B cell (primary cell): ENCODE results near the gene PYGO1. TPM values are rescaled to one million over a fixed set of nuclear protein-coding genes. Genes with fewer than 3 reads are reported as not detected.

Experiments
- ATAC-seq: fragments of 200-7000 bp; cut with Tn5 transposase; one replicate; pipeline ENCODE4 v1.10.0; 2021; ENCODE audit warnings: low read depth, mild to moderate bottlenecking, moderate number of reproducible peaks, moderate library complexity
- CTCF ChIA-PET: fragments of 350-600 bp; sonication (Branson Sonifier 250); formaldehyde crosslinking; loops from one replicate; lab custom pipeline; 2021; ENCODE audit warnings: antibody characterized with exemption, inconsistent platforms; lab: Charles Lee
- POLR2A ChIA-PET: fragments of 350-600 bp; sonication (Branson Sonifier 250); formaldehyde crosslinking; loops from one replicate; lab custom pipeline; 2021; ENCODE audit warnings: antibody characterized with exemption; lab: Charles Lee
- DNase-seq: peaks from one replicate; pipeline ENCODE4 v3.0.0; 2013
- H2AFZ ChIP-seq: 2 replicates; pipeline ENCODE4 v1.6.1; 2012; ENCODE audit warnings: mild to moderate bottlenecking, low read depth, low read length; ENCODE audit not compliant: insufficient read depth, poor library complexity, severe bottlenecking
- H3K27ac ChIP-seq, 2 donors: 1 replicate in 1 of 2; 2 replicates in 1 of 2; pipeline ENCODE4 v1.5.1; 2012 to 2013; ENCODE audit warnings: low read length in 2 of 2, mild to moderate bottlenecking in 2 of 2, moderate library complexity in 1 of 2
- H3K27me3 ChIP-seq, 4 experiments: fragments of 200-600 bp in 1 of 4; sonication (generic) in 1 of 4; replicated peaks in 1 of 4; 1 replicate in 2 of 4; 2 replicates in 2 of 4; pipeline versions ENCODE4 v1.6.1 to v1.7.0; 2013 to 2016; ENCODE audit warnings: low read length in 3 of 4, mild to moderate bottlenecking in 2 of 4, mixed read lengths in 1 of 4, moderate library complexity in 1 of 4; ENCODE audit not compliant: insufficient read depth in 4 of 4, control insufficient read depth in 3 of 4; ENCODE audit errors: control extremely low read depth in 1 of 4
- H3K36me3 ChIP-seq, 2 experiments: replicated peaks in 1 of 2; 1 replicate in 1 of 2; 2 replicates in 1 of 2; pipeline versions ENCODE4 v1.6.1 to v1.7.1; 2013; ENCODE audit warnings: low read length in 1 of 2; ENCODE audit not compliant: insufficient read depth in 2 of 2, control insufficient read depth in 1 of 2; ENCODE audit errors: control extremely low read depth in 1 of 2, extremely low read depth in 1 of 2
- H3K4me1 ChIP-seq, 2 donors: fragments of 200-600 bp in 1 of 2; sonication (generic) in 1 of 2; 1 replicate in 1 of 2; 2 replicates in 1 of 2; pipeline versions ENCODE4 v1.5.1 to v1.6.1; 2013 to 2017; ENCODE audit warnings: low read length in 2 of 2; ENCODE audit not compliant: control insufficient read depth in 2 of 2, insufficient read depth in 2 of 2
- H3K4me2 ChIP-seq: replicated peaks from 2 replicates; pipeline ENCODE3; 2012; ENCODE audit warnings: mild to moderate bottlenecking, low read depth, low read length; ENCODE audit not compliant: poor library complexity, severe bottlenecking
- H3K4me3 ChIP-seq, 5 experiments: fragments of 200-600 bp in 1 of 5; sonication (generic) in 1 of 5; 1 replicate in 3 of 5; 2 replicates in 2 of 5; pipeline versions ENCODE4 v1.5.1 to v1.7.0; 2011 to 2016; ENCODE audit warnings: low read length in 4 of 5, mild to moderate bottlenecking in 4 of 5, low read depth in 2 of 5, control low read depth in 1 of 5, moderate library complexity in 1 of 5; ENCODE audit not compliant: insufficient read depth in 1 of 5; ENCODE audit errors: control extremely low read depth in 1 of 5, extremely low read depth in 1 of 5
- H3K79me2 ChIP-seq: fragments of 200-600 bp; sonication (generic); one replicate; pipeline ENCODE4 v1.6.0; 2016; ENCODE audit warnings: low read length; ENCODE audit not compliant: control insufficient read depth, insufficient read depth
- H3K9ac ChIP-seq: fragments of 200-600 bp; sonication (generic); 2 replicates; pipeline ENCODE4 v1.6.1; 2017; ENCODE audit warnings: mild to moderate bottlenecking, low read length, moderate library complexity
- H3K9me3 ChIP-seq, 3 donors: one replicate each; pipeline versions ENCODE4 v1.6.1 to v1.7.1; 2013; ENCODE audit warnings: low read length in 2 of 3; ENCODE audit not compliant: control insufficient read depth in 2 of 3, insufficient read depth in 1 of 3; ENCODE audit errors: control extremely low read depth in 1 of 3
- H4K20me1 ChIP-seq: 2 replicates; pipeline ENCODE4 v1.6.0; 2012; ENCODE audit warnings: mild to moderate bottlenecking, low read length; ENCODE audit not compliant: insufficient read depth, control insufficient read depth, poor library complexity, severe bottlenecking
- H3K27ac Mint-ChIP-seq: one replicate; pipeline ENCODE4 v1.8.0; 2021; ENCODE audit warnings: mixed read lengths
- H3K27me3 Mint-ChIP-seq: one replicate; pipeline ENCODE4 v1.8.0; 2021; ENCODE audit warnings: mixed read lengths
- H3K4me1 Mint-ChIP-seq: one replicate; pipeline ENCODE4 v1.8.0; 2021; ENCODE audit warnings: mixed read lengths
- H3K4me3 Mint-ChIP-seq: one replicate; pipeline ENCODE4 v1.8.0; 2021; ENCODE audit warnings: mixed read lengths
- H3K9me3 Mint-ChIP-seq: one replicate; pipeline ENCODE4 v1.8.0; 2022; ENCODE audit warnings: mixed read lengths; ENCODE audit not compliant: insufficient read depth
- CTCF ChIP-seq: fragments of 200-600 bp; IDR thresholded peaks from one replicate; pipeline ENCODE4 v1.8.0; 2022; ENCODE audit warnings: antibody characterized with exemption, mild to moderate bottlenecking
- EZH2 ChIP-seq: IDR thresholded peaks from 2 replicates; pipeline ENCODE4 v1.6.1; 2012; ENCODE audit warnings: borderline replicate concordance, low read depth, mild to moderate bottlenecking, moderate library complexity, low read length; ENCODE audit not compliant: insufficient read depth, poor library complexity, severe bottlenecking
- WGBS: methylation state at CpG from one replicate; pipeline ENCODE4 v1.1.5; 2013; ENCODE audit warnings: missing lambda C conversion rate; ENCODE audit not compliant: insufficient coverage; 5-methylcytosine and 5-hydroxymethylcytosine counted together
- intact Hi-C: fragments of 100-400 bp; cut with micrococcal nuclease; formaldehyde crosslinking; loops from one replicate; pipeline ENCODE4 v1.10.0; 2022
- polyA plus RNA-seq: library from polyadenylated mRNA; depleted of rRNA; stranded (reverse); fragments of >200 nt; gene quantifications from 2 replicates; pipeline ENCODE4 v1.2.3, GENCODE V29; 2012
- total RNA-seq, 2 donors: library from RNA; stranded (reverse); fragments of 120-200 nt in 1 of 2; gene quantifications; 1 replicate in 1 of 2; 2 replicates in 1 of 2; pipeline versions ENCODE4 v1.2.3 to v1.2.4, GENCODE V29; 2013 to 2022

Gene PYGO1
- total and polyA plus RNA-seq, 2 donors (not counting 1 experiment from before 2014, with no cell fraction given): 0.02 TPM; not detected in 1

- CTCF ChIA-PET: no interaction called here
- no CpG with 5 or more reads among the region's 3 CpGs for WGBS
Measured at GRCh38 chr15:55586808-55587207, 1.3 kb downstream of the PYGO1 start.

GRCh38 chr15:55576943-55577342, 11.2 kb downstream of the PYGO1 start:
- WGBS: 88% methylated on average over 3 of the region's 6 CpGs
- Histone ChIP-seq H3K27ac (no peak overlapping the region), H3K9me3 (peaks cover 0 to under 1% (median 0%) of the 10 kb centered on the region in 3 donors), H3K4me1 (no peaks in the 10 kb centered on the region), H4K20me1 (no peaks in the 10 kb centered on the region), H2AFZ (no peak overlapping the region), H3K79me2 (no peaks in the 10 kb centered on the region), H3K36me3 (no peaks in the 10 kb centered on the region), H3K4me2 (no peak overlapping the region), H3K4me3 (no peak overlapping the region), H3K9ac (no peak overlapping the region), H3K27me3 (peaks cover 0 to 4% (median 2%) of the 10 kb centered on the region in 4 experiments)
- DNase-seq (no peak), ATAC-seq (no peak)
- Mint-ChIP-seq H3K9me3 (peaks cover 2% of the 10 kb centered on the region), H3K4me1 (no peaks in the 10 kb centered on the region), H3K4me3 (no peak overlapping the region), H3K27me3 (peaks cover 26% of the 10 kb centered on the region), H3K27ac (no peak overlapping the region)
- intact Hi-C loops: no loop called here
- ChIA-PET CTCF (no interaction called here), POLR2A (no interaction called here)
- TF ChIP-seq EZH2 (no peak), CTCF (no peak)

More at GRCh38 chr15:55586808-55587207, 1.3 kb downstream of the PYGO1 start:
- Histone ChIP-seq H3K27me3 (peaks cover 2 to 48% (median 34%) of the 10 kb centered on the region in 4 experiments), H3K36me3 (no peaks in the 10 kb centered on the region), H3K4me2 (no peak overlapping the region), H3K9me3 (peaks cover 0 to 11% (median 4%) of the 10 kb centered on the region in 3 donors), H3K4me3 (no peak overlapping the region), H3K4me1 (peaks cover 9 to 14% of the 10 kb centered on the region in 2 donors), H4K20me1 (no peaks in the 10 kb centered on the region), H3K79me2 (no peaks in the 10 kb centered on the region), H2AFZ (no peak overlapping the region), H3K9ac (no peak overlapping the region), H3K27ac (no peak overlapping the region)
- intact Hi-C loops: no loop called here
- Mint-ChIP-seq H3K27me3 (peaks cover 38% of the 10 kb centered on the region), H3K4me1 (peaks cover 3% of the 10 kb centered on the region), H3K9me3 (no peaks in the 10 kb centered on the region), H3K27ac (no peak overlapping the region), H3K4me3 (no peak overlapping the region)
- ATAC-seq (no peak), DNase-seq (no peak)
- POLR2A ChIA-PET: no interaction called here
- TF ChIP-seq CTCF (no peak), EZH2 (no peak)
